Stimulated activated CD4-positive, alpha-beta T cell treated with anti-CD3 and anti-CD28 coated beads, Interleukin-4, amount 100 ng/mL, for 48 hours (primary cell): Measurements from ENCODE around the gene ENO4.

Source experiments
- DNase-seq, 2 donors: peaks; one replicate each; pipeline ENCODE4 v3.0.0-alpha.2; 2020; ENCODE audit warnings: low read depth in 2 of 2

The ENO4 gene

GRCh38 chr10:116913695-116914094 is 64.4 kb downstream of the ENO4 start:
- no peak for DNase-seq

DNA sequence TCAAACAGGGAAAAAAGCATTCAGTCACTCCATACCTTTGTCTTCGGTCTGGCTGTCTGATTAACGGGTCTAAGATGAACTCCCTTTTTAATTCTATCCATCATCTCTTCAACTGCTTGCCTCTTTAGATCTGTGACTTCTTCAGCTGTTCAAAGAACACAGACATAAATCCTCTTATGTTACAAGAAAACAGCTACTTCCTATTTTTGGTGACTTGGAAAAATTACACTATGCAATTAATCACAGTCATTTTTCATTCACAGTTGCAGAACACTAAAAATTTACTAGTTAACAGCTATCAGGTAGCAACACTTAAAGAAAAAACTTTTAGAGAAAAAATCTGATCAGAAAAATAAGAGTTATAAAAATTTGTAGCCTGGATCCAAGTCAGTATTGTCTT is 66.0 kb downstream of the ENO4 start:
- no peak for DNase-seq

DNA sequence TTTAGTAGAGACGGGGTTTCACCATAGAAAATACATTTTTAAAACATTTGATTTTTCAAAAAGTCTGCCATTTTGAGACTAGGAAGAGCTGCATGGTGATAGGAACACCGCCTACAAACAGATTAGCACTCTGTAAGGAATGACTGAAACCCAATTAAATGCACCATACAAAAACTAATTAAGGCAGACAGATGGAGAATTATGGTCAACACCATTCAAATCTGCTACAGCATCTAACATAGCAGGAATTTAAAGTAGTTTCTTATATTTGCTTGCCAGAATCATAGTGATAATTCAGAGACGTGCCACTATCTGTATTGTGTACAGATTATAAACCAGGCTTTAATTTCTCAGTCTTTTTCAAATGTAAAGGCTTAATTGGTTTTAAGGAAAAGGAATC is 68.2 kb downstream of the ENO4 start:
- DNase-seq = no peak

- DNase-seq = no peak
These were observed 69.3 kb downstream of the ENO4 start for GRCh38 chr10:116918583-116918982.

DNA sequence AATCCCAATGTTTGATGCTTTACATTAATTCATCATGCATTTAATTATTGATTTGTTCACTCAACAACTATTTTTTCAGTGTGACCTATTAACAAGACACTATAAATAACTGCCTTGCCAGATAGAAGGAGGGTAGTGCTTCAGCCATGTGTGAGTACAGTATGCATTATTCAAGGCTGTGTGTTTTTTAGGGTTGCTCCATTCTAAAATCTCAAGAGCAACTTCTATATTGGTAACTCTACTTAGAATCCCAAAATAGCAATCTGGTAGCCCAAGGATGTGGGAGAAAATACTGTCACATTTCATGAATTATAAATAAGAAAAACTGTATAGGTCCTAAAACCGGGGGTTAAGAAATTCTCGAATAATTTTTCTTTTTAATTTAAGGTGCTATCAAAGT is 69.9 kb downstream of the ENO4 start:
- no peak for DNase-seq

- DNase-seq = no peak
These were observed 70.4 kb downstream of the ENO4 start for GRCh38 chr10:116919706-116920105.

- no peak for DNase-seq
These were observed 75.8 kb downstream of the ENO4 start for GRCh38 chr10:116925056-116925455.

GRCh38 chr10:116926426-116926825 is 77.1 kb downstream of the ENO4 start:
- no peak for DNase-seq

GRCh38 chr10:116931806-116932205 is 82.5 kb downstream of the ENO4 start:
- no peak for DNase-seq
